ENCODE measurements around the gene WDR93.

- TF ChIP-seq ZNF274 (IDR thresholded peaks at IDR 0.05; ENCODE audit: low read depth, low read length) (no peak), SUZ12 (IDR thresholded peaks at IDR 0.05; ENCODE audit: extremely low read depth, insufficient read depth, insufficient read length) (no peak), YY1 (IDR thresholded peaks at IDR 0.05; ENCODE audit: insufficient read depth, insufficient read length) (no peak)
Measured at GRCh38 chr15:89724621-89725020, 34.0 kb downstream of the WDR93 start.

Measured in NT2/D1 (cell line).